Body of pancreas (tissue), 4 donors: ENCODE data around the gene POLRMT. TPM values are rescaled to one million over a fixed set of nuclear protein-coding genes. Genes with fewer than 3 reads are reported as not detected.

ENCODE experiments used
- ATAC-seq: fragments of 150-250 bp; one replicate; pipeline ENCODE4 v1.9.1; 2016
- DNase-seq, 4 donors: peaks; one replicate each; pipeline ENCODE4 v3.0.0-alpha.2; 2019
- H3K27ac ChIP-seq, 4 donors: fragments of 200-600 bp; sonication (generic); 1 replicate in 3 of 4; 2 replicates in 1 of 4; pipeline versions ENCODE4 v1.5.1 to v1.6.1; 2016 to 2019; ENCODE audit warnings: mild to moderate bottlenecking in 1 of 4, mixed read lengths in 1 of 4, moderate library complexity in 1 of 4
- H3K27me3 ChIP-seq, 2 donors: fragments of 200-600 bp; sonication (generic); one replicate each; pipeline ENCODE4 v1.6.0; 2016; ENCODE audit warnings: mild to moderate bottlenecking in 1 of 2
- H3K36me3 ChIP-seq, 2 donors: fragments of 200-600 bp; sonication (generic); replicated peaks in 1 of 2; 2 replicates each; pipeline ENCODE4 v1.5.1; 2016; ENCODE audit warnings: low read depth in 2 of 2; ENCODE audit not compliant: insufficient read depth in 1 of 2
- H3K4me1 ChIP-seq: fragments of 200-600 bp; sonication (generic); one replicate; pipeline ENCODE4 v1.6.0; 2016
- H3K4me3 ChIP-seq, 2 donors: fragments of 200-600 bp; sonication (generic); 1 replicate in 1 of 2; 2 replicates in 1 of 2; pipeline ENCODE4 v1.5.1; 2016 to 2019
- H3K9me3 ChIP-seq, 3 donors: fragments of 200-600 bp; sonication (generic); 1 replicate in 2 of 3; 2 replicates in 1 of 3; pipeline ENCODE4 v1.5.1; 2016
- CTCF ChIP-seq, 7 experiments: fragments of 450-650 bp in 4 of 7; fragments of 200-600 bp in 3 of 7; sonication (generic) in 3 of 7; IDR thresholded peaks; one replicate each; pipeline ENCODE4 v1.5.1; 2016 to 2019; ENCODE audit warnings: antibody characterized with exemption in 7 of 7
- POLR2A ChIP-seq, 3 donors: fragments of 450-650 bp; IDR thresholded peaks; one replicate each; pipeline ENCODE4 v1.6.1; 2016; ENCODE audit warnings: antibody characterized with exemption in 3 of 3, mild to moderate bottlenecking in 2 of 3
- WGBS, 2 donors: methylation state at CpG; one replicate each; pipeline ENCODE4 v1.1.5; 2017; 5-methylcytosine and 5-hydroxymethylcytosine counted together
- intact Hi-C: fragments of 100-400 bp; cut with DNase I; formaldehyde crosslinking; loops from one replicate; pipeline ENCODE4 v1.15.1; 2023
- total RNA-seq, 2 donors: library from RNA; depleted of rRNA; stranded (reverse); fragments of >200 nt; gene quantifications; one replicate each; pipeline ENCODE4 v1.1.0, GENCODE V29; 2016

The POLRMT gene
- total RNA-seq, 2 donors from 2014 or later = 25.4 to 46.1 TPM

- intact Hi-C loops = no loop called here
- WGBS, 2 donors = 3 to 4% methylated on average over 27 to 45 of the region's 45 CpGs
- Histone ChIP-seq H3K36me3 (no peaks in the 10 kb centered on the region), H3K27me3 (no peaks in the 10 kb centered on the region), H3K4me1 (peaks cover 37% of the 10 kb centered on the region), H3K27ac (peak overlapping the region in 3 of 4 donors; percentile 71 to 94 (median 83)), H3K4me3 (peak overlapping the region in 1 of 2 donors; percentile 27), H3K9me3 (no peaks in the 10 kb centered on the region)
- no peak for ATAC-seq
- DNase-seq = peak; percentile 38 to 59 (median 44)
- TF ChIP-seq POLR2A (IDR thresholded peaks at IDR 0.05) (peak in 1 of 3 donors; percentile 27), CTCF (IDR thresholded peaks at IDR 0.05) (no peak)
These were observed 62.3 kb downstream of the POLRMT start for GRCh38 chr19:570937-571565.

GRCh38 chr19:570251-570686, 63.1 kb downstream of the POLRMT start:
- intact Hi-C loops = no loop called here
- WGBS, 2 donors = 78 to 84% methylated on average over 15 to 17 of the region's 25 CpGs
- H3K27ac ChIP-seq = no peak overlapping the region

GRCh38 chr19:567296-567900, 65.9 kb downstream of the POLRMT start:
- no peaks in the 10 kb centered on the region for H3K27me3 ChIP-seq
- no peak overlapping the region for H3K4me3 ChIP-seq
- TF ChIP-seq CTCF (IDR thresholded peaks at IDR 0.05) (no peak), POLR2A (IDR thresholded peaks at IDR 0.05) (no peak)
- no peaks in the 10 kb centered on the region for H3K36me3 ChIP-seq
- intact Hi-C loops = no loop called here
- DNase-seq (no peak), ATAC-seq (no peak)
- peaks cover 8% of the 10 kb centered on the region for H3K4me1 ChIP-seq
- H3K9me3 ChIP-seq = no peaks in the 10 kb centered on the region
- no peak overlapping the region for H3K27ac ChIP-seq
- WGBS, 2 donors = 86 to 90% methylated on average over 14 to 22 of the region's 22 CpGs

More at GRCh38 chr19:570251-570686, 63.1 kb downstream of the POLRMT start:
- H3K36me3 ChIP-seq = no peaks in the 10 kb centered on the region
- ATAC-seq (no peak), DNase-seq (no peak)
- H3K27me3 ChIP-seq = no peaks in the 10 kb centered on the region
- no peaks in the 10 kb centered on the region for H3K9me3 ChIP-seq
- no peak overlapping the region for H3K4me3 ChIP-seq
- TF ChIP-seq POLR2A (IDR thresholded peaks at IDR 0.05) = no peak
- no peak for TF ChIP-seq CTCF (IDR thresholded peaks at IDR 0.05)
- peaks cover 30% of the 10 kb centered on the region for H3K4me1 ChIP-seq

Other genes with a start within 250 kb of the POLRMT start
- 1 to 10 TPM in 1 of 2 donors, under 1 TPM in 1; 0.33 to 1.8 TPM for gene C2CD4C, start 224.4 kb downstream of the POLRMT start, total RNA-seq
- 100 to 1,000 TPM; 119 to 137 TPM for gene SHC2, start 172.5 kb downstream of the POLRMT start, total RNA-seq
- gene MADCAM1, start 137.1 kb downstream of the POLRMT start, total RNA-seq = 1 to 10 TPM in 1 of 2 donors, not detected in 1; 3.6 TPM
- 10 to 100 TPM; 34.5 to 62.0 TPM for gene TPGS1, start 126.0 kb downstream of the POLRMT start, total RNA-seq
- 100 to 1,000 TPM in 1 of 2 donors, 10 to 100 TPM in 1; 77.0 to 101 TPM for gene CDC34, start 101.8 kb downstream of the POLRMT start, total RNA-seq
- 1 to 10 TPM in 1 of 2 donors, not detected in 1; 5.3 TPM for gene GZMM, start 89.5 kb downstream of the POLRMT start, total RNA-seq
- gene BSG, start 60.9 kb downstream of the POLRMT start, total RNA-seq = 100 to 1,000 TPM; 176 to 264 TPM
- gene HCN2, start 43.7 kb downstream of the POLRMT start, total RNA-seq = under 1 TPM in 1 of 2 donors, not detected in 1; 0.26 TPM
- gene FGF22, start 6.3 kb upstream of the POLRMT start, total RNA-seq = not detected
- gene RNF126, start 29.7 kb upstream of the POLRMT start, total RNA-seq = 10 to 100 TPM; 23.3 to 45.8 TPM
- 100 to 1,000 TPM in 1 of 2 donors, 10 to 100 TPM in 1; 72.4 to 236 TPM for gene FSTL3, start 42.9 kb upstream of the POLRMT start, total RNA-seq
- not detected for gene PRSS57, start 61.9 kb upstream of the POLRMT start, total RNA-seq
- 10 to 100 TPM; 14.8 to 32.6 TPM for gene PALM, start 75.4 kb upstream of the POLRMT start, total RNA-seq
- 1 to 10 TPM in 1 of 2 donors, under 1 TPM in 1; 0.99 to 3.4 TPM for gene MISP, start 117.6 kb upstream of the POLRMT start, total RNA-seq
- gene PTBP1, start 163.9 kb upstream of the POLRMT start, total RNA-seq = 100 to 1,000 TPM in 1 of 2 donors, 10 to 100 TPM in 1; 78.9 to 100 TPM
- gene PLPPR3, start 188.4 kb upstream of the POLRMT start, total RNA-seq = not detected
- under 1 TPM in 1 of 2 donors, not detected in 1; 0.26 TPM for gene AZU1, start 194.3 kb upstream of the POLRMT start, total RNA-seq
- under 1 TPM in 1 of 2 donors, not detected in 1; 0.99 TPM for gene PRTN3, start 207.5 kb upstream of the POLRMT start, total RNA-seq
- gene ELANE, start 218.8 kb upstream of the POLRMT start, total RNA-seq = not detected
- gene CFD, start 226.1 kb upstream of the POLRMT start, total RNA-seq = 100 to 1,000 TPM; 134 to 825 TPM